Activated T-helper 1 cell treated with anti-CD3 and anti-CD28 coated beads, Interleukin-12 subunit alpha, Interleukin-12 subunit beta, Interleukin-2, Interleukin-4 antibody, amounts not matched to agents 30 ng/mL and 10 ng/mL and 1 ng/mL, durations not matched to agents 14 hours and 24 hours and 36 hours (primary cell): ENCODE results near the gene DCTD. TPM values are rescaled to one million over a fixed set of nuclear protein-coding genes. Genes with fewer than 3 reads are reported as not detected.
A peak's percentile ranks its signal among the peaks of the same experiment; 100 is the strongest.

Source experiments
- DNase-seq: peaks from one replicate; pipeline ENCODE4 v3.0.0; 2021; ENCODE audit warnings: low spot score
- H3K27ac Mint-ChIP-seq: one replicate; pipeline ENCODE4 v1.8.0; 2021; ENCODE audit warnings: mild to moderate bottlenecking, mixed read lengths
- H3K27me3 Mint-ChIP-seq: one replicate; pipeline ENCODE4 v1.8.0; 2022; ENCODE audit warnings: mild to moderate bottlenecking, moderate library complexity, mixed read lengths; ENCODE audit not compliant: insufficient read depth
- H3K36me3 Mint-ChIP-seq: one replicate; pipeline ENCODE4 v1.8.0; 2021; ENCODE audit warnings: low read depth, mixed read lengths
- H3K4me1 Mint-ChIP-seq: one replicate; pipeline ENCODE4 v1.8.0; 2021; ENCODE audit warnings: low read depth, mixed read lengths
- H3K4me3 Mint-ChIP-seq: one replicate; pipeline ENCODE4 v1.8.0; 2021; ENCODE audit warnings: mild to moderate bottlenecking, moderate library complexity, mixed read lengths
- H3K9me3 Mint-ChIP-seq: one replicate; pipeline ENCODE4 v1.8.0; 2021; ENCODE audit warnings: mixed read lengths
- intact Hi-C: fragments of 100-400 bp; cut with micrococcal nuclease; formaldehyde crosslinking; loops from one replicate; pipeline ENCODE4 v1.15.1; 2024
- total RNA-seq: library from RNA; stranded (reverse); gene quantifications from 2 replicates; pipeline ENCODE4 v1.2.3, GENCODE V29; 2022

DCTD gene
- total RNA-seq, 1 donor from 2014 or later = 122 TPM

DNA sequence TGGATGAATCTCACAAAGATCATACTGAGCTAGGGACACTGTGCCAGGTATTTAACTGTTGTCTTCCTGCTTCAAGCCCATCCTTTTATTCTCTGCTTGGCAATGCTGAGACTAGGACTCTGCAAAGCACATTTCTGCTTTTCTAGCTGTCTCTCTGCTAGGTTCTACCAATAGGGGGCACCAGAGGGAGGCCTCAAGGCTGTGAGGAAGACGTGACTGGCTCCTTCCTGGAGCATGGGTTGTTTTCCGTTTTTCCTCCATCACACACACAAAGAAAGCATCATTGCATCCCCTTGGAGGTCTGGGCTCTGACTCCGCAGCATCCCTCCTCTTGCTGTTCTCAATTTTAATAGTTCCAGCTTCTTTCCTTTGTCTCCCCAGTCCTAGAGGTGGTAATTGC lies 10.9 kb upstream of the DCTD start:
- DNase-seq = no peak
- Mint-ChIP-seq H3K4me3 (no peak overlapping the region), H3K27me3 (peaks cover 9% of the 10 kb centered on the region), H3K4me1 (peaks cover 8% of the 10 kb centered on the region), H3K9me3 (no peaks in the 10 kb centered on the region), H3K27ac (no peak overlapping the region), H3K36me3 (no peaks in the 10 kb centered on the region)
- intact Hi-C loops = no loop called here

- no peak overlapping the region for H3K27ac Mint-ChIP-seq
- H3K9me3 Mint-ChIP-seq = no peaks in the 10 kb centered on the region
- H3K36me3 Mint-ChIP-seq = no peaks in the 10 kb centered on the region
- H3K4me3 Mint-ChIP-seq = no peak overlapping the region
- intact Hi-C loops = no loop called here
- H3K27me3 Mint-ChIP-seq = peaks cover 15% of the 10 kb centered on the region
- no peak for DNase-seq
- peaks cover 8% of the 10 kb centered on the region for H3K4me1 Mint-ChIP-seq
Observed at GRCh38 chr4:182927505-182927904, 10.3 kb upstream of the DCTD start.

- no peak for DNase-seq
- Mint-ChIP-seq H3K9me3 (no peaks in the 10 kb centered on the region), H3K4me1 (peaks cover 8% of the 10 kb centered on the region), H3K27me3 (peaks cover 25% of the 10 kb centered on the region), H3K36me3 (no peaks in the 10 kb centered on the region), H3K27ac (no peak overlapping the region), H3K4me3 (no peak overlapping the region)
- intact Hi-C loops = loop anchor here (1.0 kb wide), 1 partner anchor 448 kb away; no protein-coding TSS in a partner anchor
Observed at GRCh38 chr4:182925855-182926254, 8.7 kb upstream of the DCTD start.

GRCh38 chr4:182925298-182925757 lies 8.1 kb upstream of the DCTD start:
- Mint-ChIP-seq H3K4me3 (no peak overlapping the region), H3K36me3 (no peaks in the 10 kb centered on the region), H3K9me3 (no peaks in the 10 kb centered on the region), H3K4me1 (peaks cover 8% of the 10 kb centered on the region), H3K27ac (no peak overlapping the region), H3K27me3 (peaks cover 25% of the 10 kb centered on the region)
- peak; percentile 41 for DNase-seq
- intact Hi-C loops = loop anchor here (1.0 kb wide), 1 partner anchor 447 kb away; no protein-coding TSS in a partner anchor

- no peaks in the 10 kb centered on the region for H3K36me3 Mint-ChIP-seq
- peaks cover 25% of the 10 kb centered on the region for H3K27me3 Mint-ChIP-seq
- peaks cover 14% of the 10 kb centered on the region for H3K4me1 Mint-ChIP-seq
- intact Hi-C loops = no loop called here
- no peaks in the 10 kb centered on the region for H3K9me3 Mint-ChIP-seq
- no peak overlapping the region for H3K27ac Mint-ChIP-seq
- H3K4me3 Mint-ChIP-seq = no peak overlapping the region
- DNase-seq = no peak
Observed at GRCh38 chr4:182924497-182924896, 7.3 kb upstream of the DCTD start.

DNA sequence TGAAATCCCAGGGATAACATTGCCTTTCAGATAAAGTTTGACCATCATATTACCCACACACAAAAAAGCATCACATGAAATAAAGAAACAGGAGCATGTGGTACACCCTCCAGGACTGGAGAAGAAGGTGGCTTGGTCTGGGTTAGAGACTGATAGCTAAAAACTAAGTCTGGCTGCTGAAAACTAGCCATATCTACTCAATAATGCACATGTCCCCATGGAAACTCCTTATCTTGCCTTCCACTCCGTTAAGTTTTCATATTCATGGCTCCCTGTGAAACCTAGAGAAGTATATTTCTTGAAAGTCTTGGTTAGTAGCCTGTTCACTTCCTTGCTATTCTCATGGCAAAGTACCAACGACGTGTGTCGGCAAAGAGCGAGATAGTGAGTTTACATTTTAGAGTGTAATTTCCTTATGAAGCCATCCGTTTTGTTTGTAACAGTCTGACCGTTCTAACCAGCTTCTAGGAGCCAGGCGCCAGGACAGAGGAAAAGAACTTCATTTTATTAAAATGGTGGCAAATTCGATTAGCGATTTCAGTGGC lies 6.7 kb upstream of the DCTD start:
- DNase-seq = no peak
- intact Hi-C loops = no loop called here
- H3K27ac Mint-ChIP-seq = no peak overlapping the region
- no peaks in the 10 kb centered on the region for H3K9me3 Mint-ChIP-seq
- H3K4me3 Mint-ChIP-seq = no peak overlapping the region
- peaks cover 25% of the 10 kb centered on the region for H3K27me3 Mint-ChIP-seq
- peaks cover under 1% of the 10 kb centered on the region for H3K36me3 Mint-ChIP-seq
- H3K4me1 Mint-ChIP-seq = peaks cover 20% of the 10 kb centered on the region

DNA sequence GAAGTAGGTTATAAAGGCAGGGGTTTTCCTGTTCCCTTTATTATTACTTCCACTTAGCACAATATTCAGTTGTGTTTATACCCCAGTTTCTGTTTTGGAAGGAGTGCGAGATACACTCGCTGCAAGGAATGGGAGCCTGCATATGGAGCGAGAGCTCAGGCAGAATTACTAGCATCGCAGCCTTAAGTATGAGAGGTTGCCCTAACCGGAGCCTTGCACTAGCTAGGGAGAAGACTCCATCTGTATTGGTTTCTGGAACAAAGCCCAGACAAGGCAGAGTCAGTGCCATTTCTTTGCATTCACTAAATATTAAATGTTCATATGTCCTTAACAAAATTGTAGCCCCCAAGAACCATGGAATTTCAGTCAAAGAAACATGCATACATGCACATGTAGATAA lies 6.2 kb upstream of the DCTD start:
- Mint-ChIP-seq H3K4me1 (peaks cover 25% of the 10 kb centered on the region), H3K4me3 (no peak overlapping the region), H3K9me3 (no peaks in the 10 kb centered on the region), H3K27me3 (peaks cover 25% of the 10 kb centered on the region), H3K27ac (no peak overlapping the region), H3K36me3 (peaks cover 3% of the 10 kb centered on the region)
- intact Hi-C loops = no loop called here
- no peak for DNase-seq

- Mint-ChIP-seq H3K4me1 (peaks cover 32% of the 10 kb centered on the region), H3K4me3 (no peak overlapping the region), H3K9me3 (no peaks in the 10 kb centered on the region), H3K27me3 (peaks cover 25% of the 10 kb centered on the region), H3K36me3 (peaks cover 3% of the 10 kb centered on the region), H3K27ac (no peak overlapping the region)
- no peak for DNase-seq
- intact Hi-C loops = no loop called here
Observed at GRCh38 chr4:182922501-182923284, 5.5 kb upstream of the DCTD start.

DNA sequence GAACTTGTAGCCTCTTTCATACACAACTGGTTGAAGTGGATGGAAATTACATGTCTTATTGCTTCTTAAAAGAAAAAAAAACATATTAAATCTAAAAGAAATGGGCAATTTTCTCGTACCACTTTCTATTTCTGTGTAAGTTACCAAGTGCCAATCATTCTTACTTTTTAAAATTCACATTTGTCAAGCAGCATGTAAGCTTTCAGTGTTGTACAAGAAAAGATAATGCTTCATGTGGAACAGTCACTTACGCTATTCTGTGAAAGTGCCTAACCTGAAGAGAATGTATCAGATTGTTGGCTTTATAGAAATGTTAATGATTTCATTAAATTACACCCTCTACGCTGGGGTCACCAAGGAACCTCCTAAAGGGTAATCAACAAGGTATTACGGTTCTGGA lies 4.4 kb upstream of the DCTD start:
- Mint-ChIP-seq H3K27me3 (peaks cover 20% of the 10 kb centered on the region), H3K36me3 (peaks cover 3% of the 10 kb centered on the region), H3K27ac (no peak overlapping the region), H3K9me3 (no peaks in the 10 kb centered on the region), H3K4me3 (no peak overlapping the region), H3K4me1 (peaks cover 32% of the 10 kb centered on the region)
- intact Hi-C loops = no loop called here
- DNase-seq = no peak

DNA sequence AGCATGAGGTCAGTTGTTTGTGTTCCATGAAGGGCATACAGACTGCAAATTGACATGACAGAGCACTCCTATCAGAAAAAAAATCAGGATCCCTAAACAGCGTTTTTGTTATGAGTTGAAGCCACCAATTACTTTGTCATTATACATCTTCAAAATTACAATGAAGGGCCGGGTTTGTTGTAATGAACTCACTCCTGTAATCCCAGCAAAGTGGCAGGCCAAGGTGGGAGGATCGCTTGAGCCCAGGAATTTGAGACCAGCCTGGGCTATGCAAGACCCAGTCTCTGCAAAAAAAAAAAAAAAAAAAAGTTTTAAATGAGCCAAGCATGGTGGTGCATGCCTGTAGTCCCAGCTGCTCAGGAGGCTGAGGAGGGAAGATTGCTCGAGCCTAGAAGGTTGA lies 3.5 kb upstream of the DCTD start:
- H3K36me3 Mint-ChIP-seq = peaks cover 3% of the 10 kb centered on the region
- H3K4me3 Mint-ChIP-seq = no peak overlapping the region
- H3K27ac Mint-ChIP-seq = no peak overlapping the region
- intact Hi-C loops = no loop called here
- peaks cover 20% of the 10 kb centered on the region for H3K27me3 Mint-ChIP-seq
- H3K4me1 Mint-ChIP-seq = peaks cover 40% of the 10 kb centered on the region
- no peak for DNase-seq
- no peaks in the 10 kb centered on the region for H3K9me3 Mint-ChIP-seq

DNA sequence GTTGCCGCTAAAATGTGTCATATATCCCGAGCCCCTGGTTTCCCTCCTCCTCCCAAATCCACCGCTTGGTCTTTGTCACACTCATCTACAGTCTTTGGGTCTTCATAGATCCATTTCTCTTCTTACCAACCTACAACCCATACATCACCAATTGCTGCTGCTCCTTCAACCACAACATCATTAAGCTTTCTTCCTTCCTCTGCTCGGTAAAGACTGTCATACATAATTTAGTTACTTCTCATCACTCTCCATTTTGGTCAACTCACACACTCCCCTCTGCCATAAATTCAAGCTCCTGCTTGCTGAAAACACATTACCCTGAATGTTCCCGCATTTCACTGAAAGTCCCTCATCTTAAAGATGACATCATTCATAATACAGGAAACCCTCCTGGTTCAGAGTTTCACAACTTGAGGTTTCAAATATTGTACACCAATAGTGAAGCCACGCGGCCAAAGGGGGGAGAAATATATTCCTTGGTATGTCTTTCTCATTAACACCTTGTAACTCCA lies 1.7 kb upstream of the DCTD start:
- DNase-seq = peak; percentile 24
- Mint-ChIP-seq H3K36me3 (peaks cover 16% of the 10 kb centered on the region), H3K27me3 (peaks cover 20% of the 10 kb centered on the region), H3K27ac (peak overlapping the region; percentile 87), H3K4me1 (peaks cover 36% of the 10 kb centered on the region), H3K9me3 (no peaks in the 10 kb centered on the region), H3K4me3 (peak overlapping the region; percentile 73)
- intact Hi-C loops = loop anchor here (2.0 to 10.0 kb wide), 4 partner anchors 110 to 736 kb away; partner anchors contain the start of genes RWDD4 and TRAPPC11

DNA sequence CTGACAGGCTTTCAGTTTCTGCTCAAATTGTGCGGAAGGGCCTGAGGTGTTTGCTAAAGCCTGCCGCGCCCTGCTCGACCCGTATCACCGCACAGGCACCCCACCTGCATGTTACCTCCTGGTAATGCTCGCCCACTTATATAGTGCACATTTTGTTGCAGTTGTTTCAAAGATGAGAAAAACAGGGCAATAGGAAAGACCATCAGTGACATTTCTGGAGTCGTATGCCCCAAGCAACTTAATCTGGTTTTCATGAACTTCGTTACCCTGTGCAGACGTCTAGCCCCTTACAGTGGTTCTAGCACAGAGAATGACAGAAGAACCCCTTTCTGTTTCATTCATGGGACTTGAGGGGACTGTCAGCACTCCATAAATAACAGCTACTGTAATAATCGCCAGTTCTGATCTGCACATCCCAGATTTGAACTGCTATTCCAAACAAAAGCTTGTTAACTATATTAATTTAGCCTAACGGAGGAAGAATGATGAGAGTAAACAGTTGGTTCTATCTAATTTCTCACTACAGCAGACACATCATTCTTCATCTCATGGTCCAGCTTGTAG lies 940 bp upstream of the DCTD start:
- peak overlapping the region; percentile 73 for H3K4me3 Mint-ChIP-seq
- DNase-seq = no peak

More for the DNA sequence above, 940 bp upstream of the DCTD start:
- Mint-ChIP-seq H3K27me3 (peaks cover 16% of the 10 kb centered on the region), H3K4me1 (peaks cover 43% of the 10 kb centered on the region), H3K36me3 (peaks cover 21% of the 10 kb centered on the region), H3K9me3 (no peaks in the 10 kb centered on the region), H3K27ac (peak overlapping the region; percentile 87)
- intact Hi-C loops = loop anchor here (2.0 to 10.0 kb wide), 4 partner anchors 109 to 737 kb away; partner anchors contain the start of genes RWDD4 and TRAPPC11
